ENCODE measurements around the gene SMPX.

The SMPX gene

DNA sequence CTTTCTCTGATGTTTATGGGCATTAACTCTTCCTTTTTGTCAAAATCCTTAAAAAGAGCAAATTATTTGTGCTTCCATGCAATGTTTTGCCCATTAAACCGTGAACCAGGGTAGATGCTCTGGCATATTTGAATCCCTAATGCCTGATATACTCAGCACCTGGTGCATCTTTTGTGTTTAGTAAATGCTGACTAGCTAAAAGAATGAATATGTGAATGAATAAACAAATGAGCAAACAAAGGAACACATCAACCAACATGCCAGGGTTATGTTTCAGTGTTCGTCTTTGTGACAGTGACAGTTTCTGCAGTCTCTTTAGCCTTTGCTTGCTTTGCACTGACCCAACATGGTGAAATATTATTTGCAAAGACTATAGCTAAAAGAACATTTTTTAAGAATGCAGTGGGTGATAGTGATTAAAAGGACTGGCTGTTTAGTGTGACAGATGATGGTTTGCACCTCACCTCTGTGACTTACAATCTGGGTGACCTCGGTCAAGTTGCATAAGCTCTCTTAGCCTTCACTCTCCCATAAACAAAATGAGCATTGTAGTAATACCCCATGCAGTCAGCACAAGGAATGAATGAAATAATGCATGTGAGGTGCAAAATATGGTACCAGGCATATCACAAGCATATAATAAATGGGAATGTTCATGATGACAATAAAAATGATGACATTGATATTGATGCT, 29.5 kb downstream of the SMPX start:
- H3K4me3 ChIP-seq (replicated peaks; ENCODE audit: low read depth, low read length) = no peak overlapping the region
- TF ChIP-seq, protein P1, sequence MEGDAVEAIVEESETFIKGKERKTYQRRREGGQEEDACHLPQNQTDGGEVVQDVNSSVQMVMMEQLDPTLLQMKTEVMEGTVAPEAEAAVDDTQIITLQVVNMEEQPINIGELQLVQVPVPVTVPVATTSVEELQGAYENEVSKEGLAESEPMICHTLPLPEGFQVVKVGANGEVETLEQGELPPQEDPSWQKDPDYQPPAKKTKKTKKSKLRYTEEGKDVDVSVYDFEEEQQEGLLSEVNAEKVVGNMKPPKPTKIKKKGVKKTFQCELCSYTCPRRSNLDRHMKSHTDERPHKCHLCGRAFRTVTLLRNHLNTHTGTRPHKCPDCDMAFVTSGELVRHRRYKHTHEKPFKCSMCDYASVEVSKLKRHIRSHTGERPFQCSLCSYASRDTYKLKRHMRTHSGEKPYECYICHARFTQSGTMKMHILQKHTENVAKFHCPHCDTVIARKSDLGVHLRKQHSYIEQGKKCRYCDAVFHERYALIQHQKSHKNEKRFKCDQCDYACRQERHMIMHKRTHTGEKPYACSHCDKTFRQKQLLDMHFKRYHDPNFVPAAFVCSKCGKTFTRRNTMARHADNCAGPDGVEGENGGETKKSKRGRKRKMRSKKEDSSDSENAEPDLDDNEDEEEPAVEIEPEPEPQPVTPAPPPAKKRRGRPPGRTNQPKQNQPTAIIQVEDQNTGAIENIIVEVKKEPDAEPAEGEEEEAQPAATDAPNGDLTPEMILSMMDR (IDR thresholded peaks at IDR 0.05; ENCODE audit: low read length, missing control alignments) = no peak
- no peak for DNase-seq (ENCODE audit: low read depth)

DNA sequence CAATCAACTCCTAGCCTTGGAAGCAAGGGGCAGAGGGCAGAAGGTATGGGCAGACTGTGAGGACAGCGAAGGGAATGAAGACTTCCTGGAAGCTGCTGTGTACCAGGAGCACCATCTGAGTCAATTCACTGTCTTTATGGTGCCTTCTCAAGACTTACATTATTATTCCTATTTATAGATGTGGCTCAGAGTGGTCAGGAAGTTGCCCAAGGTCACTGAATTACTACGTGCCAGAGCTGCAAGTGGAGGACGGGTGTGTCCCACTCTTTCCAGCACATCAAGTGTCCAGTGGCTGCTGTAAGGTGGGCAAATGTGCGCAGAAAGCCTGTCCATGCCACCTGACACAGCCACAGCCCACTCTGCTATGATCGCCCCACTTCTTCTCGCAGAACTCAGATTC, 32.0 kb downstream of the SMPX start:
- no peak overlapping the region for H3K4me3 ChIP-seq (replicated peaks; ENCODE audit: low read depth, low read length)
- no peak for DNase-seq (ENCODE audit: low read depth)
- TF ChIP-seq, protein P1 (IDR thresholded peaks at IDR 0.05; ENCODE audit: low read length, missing control alignments) = no peak

DNA sequence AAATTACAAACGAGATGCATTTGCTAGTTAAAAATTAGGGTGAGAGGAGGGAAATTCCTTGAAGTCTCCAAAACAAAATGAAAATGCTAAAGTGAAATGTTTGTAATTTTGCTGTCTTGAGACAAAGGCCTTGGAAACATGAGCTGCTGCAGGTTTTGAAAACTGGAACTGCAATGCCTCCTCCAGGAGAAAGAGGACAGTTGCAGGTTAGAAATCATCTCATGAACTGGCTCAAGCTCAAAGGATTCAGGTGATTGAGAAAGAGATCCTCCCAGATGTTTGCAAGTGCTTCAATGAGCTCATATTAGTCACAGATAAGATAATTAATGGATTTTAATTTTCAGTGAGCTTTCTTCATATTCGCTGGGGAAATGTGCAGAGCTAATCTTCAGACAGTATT, 32.4 kb downstream of the SMPX start:
- no peak overlapping the region for H3K4me3 ChIP-seq (replicated peaks; ENCODE audit: low read depth, low read length)
- TF ChIP-seq, protein P1 (IDR thresholded peaks at IDR 0.05; ENCODE audit: low read length, missing control alignments) = peak; percentile 25
- DNase-seq (ENCODE audit: low read depth) = peak; percentile 24

DNA sequence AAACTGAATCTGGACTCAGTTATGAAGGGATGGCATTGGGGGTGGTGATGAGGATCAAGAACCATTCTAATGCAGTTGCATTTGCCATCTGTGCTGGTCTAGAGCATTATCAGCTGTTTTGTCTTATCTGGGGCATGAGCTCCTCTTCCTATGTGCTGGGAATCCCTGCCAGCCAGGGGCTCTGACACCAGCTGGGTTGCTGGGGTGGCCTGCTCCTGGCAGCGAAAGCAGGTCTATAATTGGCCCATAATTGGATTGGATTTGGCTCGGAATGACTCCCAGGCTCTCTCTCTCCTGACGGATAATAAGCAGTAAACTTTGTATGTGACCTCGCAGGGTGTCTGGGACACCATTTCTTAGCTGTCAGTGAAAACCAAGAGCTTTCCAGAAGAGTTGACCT, 34.1 kb downstream of the SMPX start:
- no peak for DNase-seq (ENCODE audit: low read depth)
- no peak overlapping the region for H3K4me3 ChIP-seq (replicated peaks; ENCODE audit: low read depth, low read length)
- TF ChIP-seq, protein P1 (IDR thresholded peaks at IDR 0.05; ENCODE audit: low read length, missing control alignments) = no peak

DNA sequence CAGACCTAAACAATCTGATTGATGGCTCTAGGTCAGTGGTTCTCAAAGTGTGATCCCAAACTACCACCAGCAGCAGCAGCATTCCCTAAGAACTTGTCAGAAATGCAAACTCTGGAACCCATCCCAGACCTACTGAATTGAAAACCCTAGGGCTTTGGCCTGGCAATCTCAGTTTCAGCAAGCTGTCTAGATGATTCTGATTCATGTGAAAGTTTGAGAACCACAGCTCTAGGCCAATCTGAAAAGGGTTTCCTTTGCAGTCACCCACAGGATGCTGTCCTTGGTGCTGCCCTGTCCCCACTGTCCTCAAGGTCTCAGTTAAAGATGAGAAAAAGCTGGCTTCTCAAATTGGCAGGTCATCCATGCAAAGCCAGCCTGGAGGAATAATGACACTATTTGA, 34.8 kb downstream of the SMPX start:
- H3K4me3 ChIP-seq (replicated peaks; ENCODE audit: low read depth, low read length) = no peak overlapping the region
- no peak for DNase-seq (ENCODE audit: low read depth)
- TF ChIP-seq, protein P1 (IDR thresholded peaks at IDR 0.05; ENCODE audit: low read length, missing control alignments) = no peak

DNA sequence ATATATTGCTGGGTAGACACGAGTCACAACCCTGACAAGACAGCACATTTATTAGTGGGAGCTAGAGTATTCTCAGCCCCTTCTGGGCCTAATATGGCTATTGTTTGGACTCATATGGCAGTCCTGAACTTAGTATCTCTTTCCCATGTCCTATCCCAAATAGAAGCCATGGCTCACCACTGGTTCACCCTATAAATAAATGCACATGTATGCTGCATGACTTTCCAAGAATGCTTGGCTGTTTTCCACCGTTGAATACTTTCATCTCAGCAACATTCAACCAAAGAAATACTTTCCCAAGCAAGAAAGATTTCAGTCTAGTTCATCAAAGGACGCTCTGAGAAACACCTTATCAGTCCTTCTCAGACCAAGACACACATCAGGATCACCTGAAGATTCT, 36.7 kb downstream of the SMPX start:
- H3K4me3 ChIP-seq (replicated peaks; ENCODE audit: low read depth, low read length) = no peak overlapping the region
- no peak for DNase-seq (ENCODE audit: low read depth)
- TF ChIP-seq, protein P1 (IDR thresholded peaks at IDR 0.05; ENCODE audit: low read length, missing control alignments) = no peak

DNA sequence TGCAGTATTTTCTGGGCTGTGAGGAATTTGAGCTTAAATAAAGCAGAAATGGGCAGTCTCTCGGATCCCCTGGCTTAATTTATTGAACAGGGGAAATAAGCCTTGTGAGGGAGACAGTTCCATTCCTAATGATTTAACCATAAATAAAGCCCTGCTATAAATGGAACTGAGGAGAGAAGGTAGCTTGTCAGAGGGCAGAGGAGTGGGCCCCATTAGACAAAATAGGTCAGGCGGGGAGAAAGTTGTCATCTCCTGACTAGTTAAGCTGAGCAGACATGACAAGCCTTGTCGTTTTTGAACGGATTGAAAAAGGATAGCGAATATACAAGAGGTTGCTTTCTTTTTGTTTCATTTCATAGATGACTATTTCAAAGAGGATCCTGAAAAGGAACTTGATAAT, 39.3 kb downstream of the SMPX start:
- TF ChIP-seq, protein P1 (IDR thresholded peaks at IDR 0.05; ENCODE audit: low read length, missing control alignments) = no peak
- DNase-seq (ENCODE audit: low read depth) = no peak

More for the DNA sequence above, 39.3 kb downstream of the SMPX start:
- no peak overlapping the region for H3K4me3 ChIP-seq (replicated peaks; ENCODE audit: low read depth, low read length)
